GM12872 (cell line): Measurements from ENCODE around the gene FEM1B.

Experiments used
- CTCF ChIP-seq: IDR thresholded peaks from 3 replicates; pipeline ENCODE4 v1.5.1; 2011; ENCODE audit warnings: low read depth, mild to moderate bottlenecking, low read length, moderate library complexity; ENCODE audit not compliant: insufficient read depth

FEM1B gene

DNA sequence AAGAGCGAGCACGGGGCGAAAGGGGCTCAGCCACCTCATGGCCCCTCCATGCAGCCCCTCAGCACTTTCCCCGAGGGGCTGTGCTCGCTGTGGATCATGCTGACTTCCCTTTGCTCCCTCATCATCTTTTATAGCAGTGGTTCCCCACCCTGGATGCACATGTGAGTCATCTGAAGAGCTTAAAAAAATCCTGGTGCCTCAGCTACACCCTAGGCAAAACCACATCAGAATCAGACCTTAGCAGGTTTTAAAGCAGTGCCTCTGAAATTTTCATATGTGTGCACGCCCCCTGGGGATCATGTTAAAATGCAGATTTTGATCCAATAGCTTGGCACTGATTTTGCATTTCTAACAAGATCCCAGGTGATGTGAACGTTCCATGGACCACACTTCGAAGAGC lies 50.9 kb downstream of the FEM1B start:
- TF ChIP-seq CTCF = no peak

GRCh38 chr15:68328964-68329363 lies 51.4 kb downstream of the FEM1B start:
- TF ChIP-seq CTCF = no peak

DNA sequence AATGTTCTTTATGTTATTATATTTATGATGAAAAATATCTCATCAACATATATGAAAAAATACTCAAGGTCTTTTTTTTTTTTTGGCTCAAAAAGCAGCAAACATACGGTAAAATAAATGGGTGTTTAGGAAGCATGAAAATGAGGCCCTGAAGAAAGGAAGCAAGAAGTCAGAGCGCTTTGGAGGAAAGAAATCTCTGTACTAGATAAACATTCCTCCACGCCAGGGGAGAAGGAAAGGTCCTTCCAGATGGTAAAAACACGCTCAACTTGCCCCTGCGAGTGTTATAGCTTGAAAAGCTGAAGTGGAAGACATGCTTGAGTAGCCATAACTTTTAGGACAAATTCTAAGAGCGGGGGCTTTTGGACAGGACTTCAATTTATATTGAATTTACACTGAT lies 52.9 kb downstream of the FEM1B start:
- no peak for TF ChIP-seq CTCF

DNA sequence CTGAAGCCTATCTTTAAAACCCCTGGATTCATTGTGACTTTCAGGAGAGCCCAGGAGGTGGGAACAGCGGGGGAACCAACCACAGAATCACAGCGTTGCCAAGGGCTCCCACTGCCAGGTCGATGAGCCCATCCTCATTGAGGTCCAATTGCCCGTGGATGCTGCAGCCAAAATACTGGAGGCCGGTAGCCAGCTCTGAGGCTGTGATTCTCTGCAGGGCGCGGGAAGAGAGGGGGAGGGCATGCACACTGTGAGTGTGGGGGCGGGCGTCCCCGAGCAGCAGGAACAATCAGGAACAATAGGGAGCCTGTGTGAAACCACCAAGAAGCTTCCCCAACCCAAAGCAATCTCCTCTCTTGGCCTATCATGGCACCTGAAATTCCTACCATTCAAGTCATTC lies 53.4 kb downstream of the FEM1B start:
- TF ChIP-seq CTCF = no peak

DNA sequence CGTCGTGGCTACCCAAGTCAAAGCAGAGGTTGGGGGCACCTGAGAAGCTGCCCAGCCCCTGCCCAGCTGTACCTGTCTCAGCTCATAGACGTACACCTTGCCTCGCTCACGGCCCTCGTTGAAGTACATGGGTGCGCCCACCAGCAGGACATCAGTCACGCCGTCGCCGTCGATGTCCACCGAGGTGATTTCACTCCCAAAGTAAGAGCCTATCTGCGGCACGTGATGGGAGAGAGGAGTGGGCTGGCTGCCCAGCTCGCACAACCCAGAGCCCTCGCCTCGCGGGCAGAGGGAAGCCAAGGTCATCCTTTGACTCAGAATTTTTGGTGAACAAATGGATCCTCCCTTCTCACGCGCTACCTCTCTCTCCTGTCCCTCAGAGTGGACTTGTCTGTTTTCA lies 54.7 kb downstream of the FEM1B start:
- TF ChIP-seq CTCF = no peak

GRCh38 chr15:68333775-68334470 lies 56.4 kb downstream of the FEM1B start:
- TF ChIP-seq CTCF = no peak

GRCh38 chr15:68334661-68335124 lies 57.1 kb downstream of the FEM1B start:
- TF ChIP-seq CTCF = no peak

- TF ChIP-seq CTCF = no peak
These were observed 57.7 kb downstream of the FEM1B start for GRCh38 chr15:68335251-68335650.
